CD14-positive monocyte (primary cell): Measurements from ENCODE around the gene DNAJC16. TPM values are rescaled to one million over a fixed set of nuclear protein-coding genes. Genes with fewer than 3 reads are reported as not detected.

Experiments used
- DNase-seq, 3 donors: peaks; one replicate each; pipeline ENCODE4 v3.0.0-alpha.2; 2011 to 2022
- H2AFZ ChIP-seq: 2 replicates; pipeline ENCODE4 v1.6.0; 2012; ENCODE audit warnings: mild to moderate bottlenecking, low read depth, low read length, inconsistent platforms; ENCODE audit not compliant: insufficient read depth, poor library complexity, severe bottlenecking
- H3K27ac ChIP-seq, 2 donors: 1 replicate in 1 of 2; 2 replicates in 1 of 2; pipeline ENCODE4 v1.5.1; 2012 to 2013; ENCODE audit warnings: low read length in 2 of 2, control low read depth in 1 of 2, inconsistent platforms in 1 of 2, low read depth in 1 of 2, mild to moderate bottlenecking in 1 of 2
- H3K27me3 ChIP-seq, 2 donors: one replicate each; pipeline versions ENCODE4 v1.6.0 to v1.6.1; 2011 to 2013; ENCODE audit warnings: low read length in 2 of 2; ENCODE audit not compliant: control insufficient read depth in 2 of 2, insufficient read depth in 2 of 2
- H3K36me3 ChIP-seq, 2 donors: replicated peaks in 1 of 2; 1 replicate in 1 of 2; 2 replicates in 1 of 2; pipeline versions ENCODE4 v1.5.1 to v1.6.1; 2012 to 2013; ENCODE audit warnings: low read length in 2 of 2, control low read depth in 1 of 2, inconsistent platforms in 1 of 2, mild to moderate bottlenecking in 1 of 2; ENCODE audit not compliant: insufficient read depth in 2 of 2, control insufficient read depth in 1 of 2
- H3K4me1 ChIP-seq, 2 donors: 1 replicate in 1 of 2; 2 replicates in 1 of 2; pipeline versions ENCODE4 v1.5.1 to v1.6.1; 2012 to 2013; ENCODE audit warnings: low read length in 2 of 2, control low read depth in 1 of 2, inconsistent platforms in 1 of 2, mild to moderate bottlenecking in 1 of 2, moderate library complexity in 1 of 2; ENCODE audit not compliant: insufficient read depth in 2 of 2, control insufficient read depth in 1 of 2
- H3K4me2 ChIP-seq: replicated peaks from 2 replicates; pipeline ENCODE3; 2012; ENCODE audit warnings: low read length, moderate library complexity, mild to moderate bottlenecking; ENCODE audit not compliant: poor library complexity, severe bottlenecking; ENCODE audit errors: extremely low read depth
- H3K4me3 ChIP-seq, 3 experiments: fragments of 200-600 bp in 1 of 3; sonication (generic) in 1 of 3; replicated peaks in 1 of 3; 1 replicate in 2 of 3; 2 replicates in 1 of 3; pipeline ENCODE4 v1.5.1; 2011 to 2013; ENCODE audit warnings: low read length in 3 of 3, mild to moderate bottlenecking in 3 of 3, control low read depth in 2 of 3, low read depth in 2 of 3, inconsistent platforms in 1 of 3, moderate library complexity in 1 of 3
- H3K79me2 ChIP-seq: 2 replicates; pipeline ENCODE4 v1.6.0; 2012; ENCODE audit warnings: mild to moderate bottlenecking, control low read depth, inconsistent platforms, low read length, moderate library complexity; ENCODE audit not compliant: insufficient read depth
- H3K9ac ChIP-seq: 2 replicates; pipeline ENCODE4 v1.6.0; 2017; ENCODE audit warnings: low read length, mild to moderate bottlenecking; ENCODE audit not compliant: insufficient read depth, poor library complexity, severe bottlenecking
- H3K9me3 ChIP-seq, 2 donors: replicated peaks in 1 of 2; 1 replicate in 1 of 2; 2 replicates in 1 of 2; pipeline versions ENCODE4 v1.5.1 to v1.6.1; 2012 to 2013; ENCODE audit warnings: low read length in 2 of 2, control low read depth in 1 of 2; ENCODE audit not compliant: control insufficient read depth in 1 of 2, insufficient read depth in 1 of 2
- H4K20me1 ChIP-seq: 2 replicates; pipeline ENCODE4 v1.6.0; 2012; ENCODE audit warnings: mild to moderate bottlenecking, low read length, control low read depth, moderate library complexity; ENCODE audit not compliant: insufficient read depth
- H3K27ac Mint-ChIP-seq, 7 donors: one replicate each; pipeline ENCODE4 v1.8.0; 2020; ENCODE audit warnings: mild to moderate bottlenecking in 7 of 7, mixed read lengths in 7 of 7, moderate library complexity in 6 of 7, inconsistent platforms in 2 of 7
- H3K27me3 Mint-ChIP-seq, 3 donors: one replicate each; pipeline ENCODE4 v1.8.0; 2021 to 2022; ENCODE audit warnings: low read depth in 3 of 3, mild to moderate bottlenecking in 3 of 3, mixed read lengths in 3 of 3, moderate library complexity in 3 of 3, inconsistent platforms in 1 of 3
- H3K36me3 Mint-ChIP-seq, 2 donors: one replicate each; pipeline ENCODE4 v1.8.0; 2020; ENCODE audit warnings: mixed read lengths in 2 of 2, inconsistent platforms in 1 of 2, mild to moderate bottlenecking in 1 of 2
- H3K4me1 Mint-ChIP-seq: one replicate; pipeline ENCODE4 v1.8.0; 2020; ENCODE audit warnings: mild to moderate bottlenecking, mixed read lengths
- H3K4me3 Mint-ChIP-seq, 2 donors: one replicate each; pipeline ENCODE4 v1.8.0; 2020; ENCODE audit warnings: mild to moderate bottlenecking in 2 of 2, mixed read lengths in 2 of 2, moderate library complexity in 1 of 2
- H3K9me3 Mint-ChIP-seq, 7 donors: one replicate each; pipeline ENCODE4 v1.8.0; 2020 to 2022; ENCODE audit warnings: mixed read lengths in 7 of 7, mild to moderate bottlenecking in 6 of 7, moderate library complexity in 6 of 7, inconsistent platforms in 2 of 7
- CTCF ChIP-seq: fragments of 200-600 bp; IDR thresholded peaks from one replicate; pipeline ENCODE4 v1.8.0; 2022; ENCODE audit warnings: antibody characterized with exemption, mild to moderate bottlenecking
- WGBS: methylation state at CpG from one replicate; pipeline ENCODE4 v1.1.5; 2013; ENCODE audit warnings: missing lambda C conversion rate; ENCODE audit not compliant: insufficient coverage; 5-methylcytosine and 5-hydroxymethylcytosine counted together
- intact Hi-C, 2 donors: fragments of 100-400 bp; cut with micrococcal nuclease; formaldehyde crosslinking; loops; one replicate each; pipeline versions ENCODE4 v1.15.0 to v1.15.1; 2023
- polyA plus RNA-seq, 3 donors: library from polyadenylated mRNA; depleted of rRNA in 1 of 3; unstranded in 2 of 3; stranded (reverse) in 1 of 3; fragments of 300-500 nt in 2 of 3; fragments of >200 nt in 1 of 3; fragmentation: Illumina TruSeq in 2 of 3; gene quantifications; 1 replicate in 2 of 3; 2 replicates in 1 of 3; pipeline ENCODE4 v1.2.3, GENCODE V29; 2012 to 2021

The DNAJC16 gene
- polyA plus RNA-seq, 3 donors, result 5.4 to 7.8 (median 6.3) TPM

DNA sequence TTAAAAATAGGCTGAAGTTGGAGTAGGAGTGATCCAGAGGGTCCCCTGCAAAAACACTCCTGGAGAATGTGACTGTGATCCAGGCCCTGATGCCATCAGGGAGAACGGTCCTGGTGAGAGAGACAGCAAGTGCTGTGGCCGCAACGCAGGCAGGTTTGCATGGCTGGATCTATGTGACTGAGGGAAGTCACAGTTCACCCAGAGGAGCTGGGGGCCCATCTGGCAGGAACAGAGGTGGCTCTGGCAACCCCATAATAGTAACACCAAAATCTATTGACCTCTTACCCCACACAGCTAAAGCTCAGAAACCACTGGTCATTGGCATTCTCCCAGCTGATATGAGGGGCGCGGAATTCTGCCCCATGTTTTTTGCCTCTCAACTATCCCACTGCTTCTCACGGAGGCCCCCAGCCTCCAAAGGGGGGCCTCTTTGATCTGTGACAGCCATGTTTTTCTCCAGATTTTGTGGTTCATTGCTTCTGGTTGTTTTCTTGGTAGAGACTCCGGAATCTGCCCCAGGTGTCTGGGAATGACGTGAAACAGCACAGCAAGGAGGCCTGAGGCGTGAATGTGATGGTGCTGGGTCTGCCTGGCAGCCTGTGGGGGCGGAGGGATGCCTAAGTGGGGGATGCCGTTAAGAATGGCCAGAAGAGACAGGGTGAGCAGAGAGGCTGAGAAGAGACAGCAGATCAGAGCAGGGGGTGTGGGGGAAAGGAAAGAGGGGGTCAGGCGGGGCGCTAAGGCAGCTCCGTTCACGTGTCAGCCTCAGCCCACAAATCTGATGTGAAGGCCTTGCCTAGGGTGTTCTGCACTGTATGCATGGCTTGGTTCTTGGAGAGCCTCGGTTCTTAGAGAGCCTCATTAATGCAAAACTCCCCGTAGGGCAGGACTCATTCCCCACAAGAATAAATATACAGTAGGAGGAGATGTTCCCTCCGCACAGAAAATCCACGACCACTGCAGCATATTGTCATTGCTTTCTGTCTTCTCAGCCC lies 26.2 kb upstream of the DNAJC16 start:
- Histone ChIP-seq H3K27me3 (no peaks in the 10 kb centered on the region), H3K79me2 (no peaks in the 10 kb centered on the region), H3K36me3 (peaks cover 34 to 59% of the 10 kb centered on the region in 2 donors), H3K4me1 (no peaks in the 10 kb centered on the region), H3K9ac (no peak overlapping the region), H3K27ac (no peak overlapping the region), H2AFZ (no peak overlapping the region), H4K20me1 (peaks cover 5% of the 10 kb centered on the region), H3K9me3 (no peaks in the 10 kb centered on the region), H3K4me2 (no peak overlapping the region), H3K4me3 (no peak overlapping the region)
- peaks cover 0 to 13% (median 4%) of the 10 kb centered on the region in 7 donors for H3K9me3 Mint-ChIP-seq
- H3K27ac Mint-ChIP-seq, result peak overlapping the region in 1 of 7 donors; percentile 19
- no peak overlapping the region for H3K4me3 Mint-ChIP-seq
- intact Hi-C loops, result loop anchor here (5.0 to 10.0 kb wide), 2 partner anchors 176 to 178 kb away; no protein-coding TSS in a partner anchor
- H3K27me3 Mint-ChIP-seq, result peaks cover 0 to 1% (median 0%) of the 10 kb centered on the region in 3 donors
- DNase-seq, result no peak
- peaks cover 51 to 72% of the 10 kb centered on the region in 2 donors for H3K36me3 Mint-ChIP-seq
- no peak for TF ChIP-seq CTCF
- no peaks in the 10 kb centered on the region for H3K4me1 Mint-ChIP-seq
- 96% methylated on average over 15 of the region's 19 CpGs for WGBS

DNA sequence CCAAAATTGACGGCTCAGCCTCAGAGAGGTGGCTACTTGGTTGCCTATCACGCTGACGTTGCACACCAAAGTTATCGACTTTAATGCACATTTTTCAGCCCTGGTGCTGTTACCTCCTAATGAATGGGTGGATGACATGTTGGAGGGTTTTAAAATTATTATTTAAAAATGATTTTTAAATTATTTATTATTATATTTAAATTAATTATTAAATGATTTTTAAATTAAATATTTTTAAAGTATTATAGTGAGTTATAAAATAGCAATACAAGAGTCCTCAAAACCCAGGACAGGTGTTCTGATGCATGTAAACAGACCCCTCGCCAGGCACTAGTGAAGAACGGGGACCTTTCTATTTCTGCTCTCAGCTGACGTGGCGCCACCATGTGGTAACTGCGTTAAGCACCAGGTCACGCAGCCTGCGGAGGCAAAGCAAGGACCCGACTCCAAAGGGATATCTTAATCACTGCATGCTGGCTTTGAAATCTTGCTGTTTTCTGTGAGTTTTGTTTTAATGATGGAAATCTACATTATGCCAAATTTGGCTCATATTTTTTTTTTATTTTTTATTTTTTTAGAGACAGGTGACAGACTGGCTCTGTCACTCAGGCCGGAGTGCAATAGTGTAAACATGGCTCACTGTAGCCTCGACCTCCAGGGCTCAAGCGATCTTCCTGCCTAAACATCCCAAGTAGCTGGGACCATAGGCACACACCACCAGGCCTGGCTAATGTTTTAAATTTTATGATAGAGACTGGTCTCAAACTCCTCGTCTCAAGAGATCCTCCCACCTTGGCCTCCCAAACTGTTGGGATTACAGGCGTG lies 25.2 kb upstream of the DNAJC16 start:
- Histone ChIP-seq H3K4me3 (no peak overlapping the region), H3K9me3 (no peaks in the 10 kb centered on the region), H3K27ac (no peak overlapping the region), H3K4me2 (no peak overlapping the region), H3K36me3 (peaks cover 38 to 61% of the 10 kb centered on the region in 2 donors), H2AFZ (no peak overlapping the region), H3K4me1 (no peaks in the 10 kb centered on the region), H3K79me2 (no peaks in the 10 kb centered on the region), H3K9ac (no peak overlapping the region), H4K20me1 (peaks cover 5% of the 10 kb centered on the region), H3K27me3 (no peaks in the 10 kb centered on the region)
- Mint-ChIP-seq H3K9me3 (peaks cover 0 to 13% (median 4%) of the 10 kb centered on the region in 7 donors), H3K4me3 (no peak overlapping the region), H3K27me3 (peaks cover 0 to 1% (median 0%) of the 10 kb centered on the region in 3 donors), H3K27ac (no peak overlapping the region), H3K4me1 (no peaks in the 10 kb centered on the region), H3K36me3 (peaks cover 42 to 79% of the 10 kb centered on the region in 2 donors)
- TF ChIP-seq CTCF, result peak; percentile 79
- intact Hi-C loops, result loop anchor here (5.0 to 10.0 kb wide), 2 partner anchors 177 to 179 kb away; no protein-coding TSS in a partner anchor
- WGBS, result 32% methylated on average over 9 of the region's 17 CpGs
- peak; percentile 36 to 55 (median 48) for DNase-seq
